ENCODE results near the gene VPS13A.

DNA sequence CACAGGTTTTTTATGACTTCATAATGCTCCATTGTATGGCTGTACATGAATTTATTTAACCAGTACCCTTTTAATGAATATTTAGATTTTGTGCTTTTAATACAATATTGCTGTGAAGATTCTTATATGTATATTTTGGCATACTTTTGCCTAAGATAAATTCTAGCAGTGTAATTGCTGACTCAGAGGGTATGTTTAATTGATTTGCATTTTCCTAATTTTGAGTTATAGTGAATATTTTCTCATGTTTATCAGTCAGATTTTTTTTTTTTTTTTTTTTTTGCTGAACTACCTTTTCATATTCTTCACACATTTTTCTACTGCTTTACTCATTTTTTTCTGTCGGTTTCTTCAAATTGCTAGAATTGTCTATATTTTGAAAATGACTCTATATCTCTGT is 222.6 kb downstream of the VPS13A start:
- TF ChIP-seq, protein P1, sequence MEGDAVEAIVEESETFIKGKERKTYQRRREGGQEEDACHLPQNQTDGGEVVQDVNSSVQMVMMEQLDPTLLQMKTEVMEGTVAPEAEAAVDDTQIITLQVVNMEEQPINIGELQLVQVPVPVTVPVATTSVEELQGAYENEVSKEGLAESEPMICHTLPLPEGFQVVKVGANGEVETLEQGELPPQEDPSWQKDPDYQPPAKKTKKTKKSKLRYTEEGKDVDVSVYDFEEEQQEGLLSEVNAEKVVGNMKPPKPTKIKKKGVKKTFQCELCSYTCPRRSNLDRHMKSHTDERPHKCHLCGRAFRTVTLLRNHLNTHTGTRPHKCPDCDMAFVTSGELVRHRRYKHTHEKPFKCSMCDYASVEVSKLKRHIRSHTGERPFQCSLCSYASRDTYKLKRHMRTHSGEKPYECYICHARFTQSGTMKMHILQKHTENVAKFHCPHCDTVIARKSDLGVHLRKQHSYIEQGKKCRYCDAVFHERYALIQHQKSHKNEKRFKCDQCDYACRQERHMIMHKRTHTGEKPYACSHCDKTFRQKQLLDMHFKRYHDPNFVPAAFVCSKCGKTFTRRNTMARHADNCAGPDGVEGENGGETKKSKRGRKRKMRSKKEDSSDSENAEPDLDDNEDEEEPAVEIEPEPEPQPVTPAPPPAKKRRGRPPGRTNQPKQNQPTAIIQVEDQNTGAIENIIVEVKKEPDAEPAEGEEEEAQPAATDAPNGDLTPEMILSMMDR (IDR thresholded peaks at IDR 0.05), result no peak
- TF ChIP-seq EZH2 (IDR thresholded peaks at IDR 0.05), result no peak

All from neural progenitor cell (in vitro differentiated cells).